HepG2 (cell line): ENCODE data around the gene HSF4. TPM values are rescaled to one million over a fixed set of nuclear protein-coding genes. Genes with fewer than 3 reads are reported as not detected.

Experiments used
- BCL3 ChIP-seq: sonication (generic); formaldehyde crosslinking; IDR thresholded peaks from 2 replicates; pipeline ENCODE4 v1.5.1; 2020; ENCODE audit warnings: mild to moderate bottlenecking, missing genetic modification reagents, moderate library complexity
- CC2D1A ChIP-seq: sonication (generic); formaldehyde crosslinking; IDR thresholded peaks from 2 replicates; pipeline ENCODE4 v1.8.1; 2023; ENCODE audit warnings: mild to moderate bottlenecking, missing genetic modification reagents
- FOSL1 ChIP-seq: sonication (generic); formaldehyde crosslinking; IDR thresholded peaks from 2 replicates; pipeline ENCODE4 v1.9.0; 2021; ENCODE audit warnings: missing genetic modification reagents, borderline replicate concordance
- GMEB1 ChIP-seq: sonication (generic); formaldehyde crosslinking; IDR thresholded peaks from 2 replicates; pipeline ENCODE4 v1.5.1; 2020; ENCODE audit warnings: missing genetic modification reagents, mild to moderate bottlenecking, borderline replicate concordance
- HIC2 ChIP-seq: sonication (generic); formaldehyde crosslinking; IDR thresholded peaks from 2 replicates; pipeline ENCODE4 v1.9.0; 2022; ENCODE audit warnings: low read depth, missing genetic modification reagents
- PAF1 ChIP-seq: IDR thresholded peaks from 2 replicates; pipeline ENCODE4 v1.6.1; 2016; ENCODE audit warnings: missing genetic modification reagents, missing compliant biosample characterization
- POGZ ChIP-seq: sonication (generic); formaldehyde crosslinking; IDR thresholded peaks from 2 replicates; pipeline ENCODE4 v1.4.0; 2020; ENCODE audit warnings: mild to moderate bottlenecking, missing genetic modification reagents
- RCOR2 ChIP-seq: IDR thresholded peaks from 2 replicates; pipeline ENCODE4 v1.6.1; 2016; ENCODE audit warnings: missing biosample characterization, missing genetic modification reagents
- SMC3 ChIP-seq: IDR thresholded peaks from 2 replicates; pipeline ENCODE4 v1.6.1; 2011; ENCODE audit warnings: low read length, improper control_type of control experiment
- SP4 ChIP-seq: sonication (generic); formaldehyde crosslinking; IDR thresholded peaks from 2 replicates; pipeline ENCODE4 v1.8.1; 2023; ENCODE audit warnings: mild to moderate bottlenecking, missing genetic modification reagents
- THAP11 ChIP-seq: IDR thresholded peaks from 2 replicates; pipeline ENCODE4 v1.6.1; 2016; ENCODE audit warnings: missing biosample characterization, missing genetic modification reagents
- ZBTB1 ChIP-seq: sonication (generic); formaldehyde crosslinking; IDR thresholded peaks from 2 replicates; pipeline ENCODE4 v1.4.0; 2020; ENCODE audit warnings: missing genetic modification reagents, borderline replicate concordance
- ZKSCAN5 ChIP-seq: sonication (generic); formaldehyde crosslinking; IDR thresholded peaks from 2 replicates; pipeline ENCODE4 v1.5.1; 2020; ENCODE audit warnings: mild to moderate bottlenecking, missing genetic modification reagents
- ZMYM3 ChIP-seq: sonication (generic); formaldehyde crosslinking; IDR thresholded peaks from 2 replicates; pipeline ENCODE4 v1.5.1; 2020; ENCODE audit warnings: mild to moderate bottlenecking, missing genetic modification reagents
- ZNF282 ChIP-seq: fragments of 450-650 bp; IDR thresholded peaks from 2 replicates; pipeline ENCODE4 v1.6.1; 2018; ENCODE audit not compliant: partially characterized antibody
- ZNF337 ChIP-seq: sonication (generic); formaldehyde crosslinking; IDR thresholded peaks from 2 replicates; pipeline ENCODE4 v1.5.1; 2020; ENCODE audit warnings: missing genetic modification reagents, low read depth, mild to moderate bottlenecking, borderline replicate concordance
- ZNF414 ChIP-seq: sonication (generic); formaldehyde crosslinking; IDR thresholded peaks from 2 replicates; pipeline ENCODE4 v1.5.0; 2020; ENCODE audit warnings: missing genetic modification reagents
- ZNF576 ChIP-seq: sonication (generic); formaldehyde crosslinking; IDR thresholded peaks from 2 replicates; pipeline ENCODE4 v1.4.0; 2020; ENCODE audit warnings: mild to moderate bottlenecking, missing genetic modification reagents
- ZNF713 ChIP-seq: sonication (generic); formaldehyde crosslinking; IDR thresholded peaks from 2 replicates; pipeline ENCODE4 v1.4.0; 2020; ENCODE audit warnings: mild to moderate bottlenecking, missing genetic modification reagents
- ZNF768 ChIP-seq: sonication (generic); formaldehyde crosslinking; IDR thresholded peaks from 2 replicates; pipeline ENCODE4 v1.4.0; 2020; ENCODE audit warnings: missing genetic modification reagents
- polyA plus RNA-seq, 8 experiments: library from polyadenylated mRNA; depleted of rRNA in 3 of 8; stranded (reverse) in 7 of 8; unstranded in 1 of 8; fragments of >200 nt; fragmentation: Illumina TruSeq in 4 of 8; extraction: Trizol in 4 of 8; gene quantifications; 2 replicates each; pipeline versions ENCODE4 v1.2.1 to v1.2.3, GENCODE V29; 2011 to 2016; ENCODE audit warnings: low read depth in 4 of 8, missing spikeins in 1 of 8, mixed read lengths in 1 of 8; ENCODE audit not compliant: insufficient read depth in 1 of 8
- total RNA-seq, 5 experiments: library from RNA; depleted of rRNA; stranded (reverse); fragments of >200 nt; fragmentation: Illumina TruSeq; extraction: Trizol; gene quantifications; 2 replicates each; pipeline ENCODE4 v1.2.3, GENCODE V29; 2016; ENCODE audit warnings: low read depth in 1 of 5

Gene HSF4
- total and polyA plus RNA-seq, 2 of the 13 experiments (the other 11 are each of a cell fraction or from before 2014, with no cell fraction given) = 3.5 to 16.9 TPM

GRCh38 chr16:67170168-67170948 is 5.8 kb downstream of the HSF4 start, which contains the start of gene NOL3 (continued):
- TF ChIP-seq ZNF768 (CRISPR knock-in tag) (peak; percentile 66), CC2D1A (CRISPR knock-in tag) (no peak), GMEB1 (no peak; the same call in 1 of the 2 replicates), SP4 (CRISPR knock-in tag) (peak; percentile 74), RCOR2 (CRISPR knock-in tag) (0 out of 2 replicates have a peak, but pooled peaks have one; percentile 9), ZMYM3 (CRISPR knock-in tag) (peak; percentile 57; the same call in 1 of the 2 replicates), PAF1 (CRISPR knock-in tag) (no peak), BCL3 (0 out of 2 replicates have a peak, but pooled peaks have one; percentile 67), ZBTB1 (0 out of 2 replicates have a peak, but pooled peaks have one; percentile 47), ZNF713 (CRISPR knock-in tag) (peak; percentile 53; the same call in 1 of the 2 replicates), FOSL1 (no peak), ZNF576 (no peak), SMC3 (no peak), POGZ (CRISPR knock-in tag) (peak; percentile 18; the same call in 1 of the 2 replicates), HIC2 (CRISPR knock-in tag) (peak; percentile 81), ZNF282 (no peak), ZKSCAN5 (CRISPR knock-in tag) (0 out of 2 replicates have a peak, but pooled peaks have one; percentile 21), ZNF414 (CRISPR knock-in tag) (peak; percentile 43; the same call in 1 of the 2 replicates), ZNF337 (CRISPR knock-in tag) (0 out of 2 replicates have a peak, but pooled peaks have one; percentile 4), THAP11 (CRISPR knock-in tag) (peak; percentile 8; the same call in 1 of the 2 replicates)
